ENCODE data around the gene MROH8.

The MROH8 gene

DNA sequence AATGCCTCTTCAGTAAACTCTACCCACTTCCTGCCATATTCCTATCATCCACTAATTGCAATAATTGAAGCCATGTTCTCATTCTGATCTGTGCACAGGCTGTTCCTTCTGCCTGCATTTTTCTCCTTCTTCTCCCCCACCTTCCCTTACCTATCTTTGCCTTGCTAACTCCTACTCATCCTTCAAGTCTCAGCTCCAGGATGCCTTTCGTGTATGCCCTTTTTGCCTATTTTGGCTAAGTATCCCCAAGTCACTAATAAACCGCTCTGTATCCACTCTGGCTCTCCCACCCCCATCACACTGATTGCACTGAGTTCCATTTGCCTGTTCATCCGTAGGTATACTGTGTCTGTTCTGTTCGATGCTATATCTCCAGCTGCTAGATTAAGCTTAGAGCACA lies 6.5 kb downstream of the MROH8 start:
- Histone ChIP-seq H4K20me1 (ENCODE audit: insufficient read depth, low read length) (no peaks in the 10 kb centered on the region), H2AFZ (ENCODE audit: low read depth, low read length) (no peak overlapping the region), H3K36me3 (ENCODE audit: insufficient read depth, low read length) (no peaks in the 10 kb centered on the region), H3K4me3 (ENCODE audit: low read depth in 1 of 2, low read length in 2 of 2) (no peak overlapping the region), H3K79me2 (ENCODE audit: insufficient read depth, low read length) (peaks cover 8% of the 10 kb centered on the region; the same call in 1 of the 2 replicates), H3K9ac (ENCODE audit: low read depth, low read length) (no peak overlapping the region), H3K27ac (ENCODE audit: low read length) (no peak overlapping the region), H3K4me2 (ENCODE audit: insufficient read depth, low read length) (no peak overlapping the region), H3K4me1 (ENCODE audit: insufficient read depth, low read length) (peaks cover 11% of the 10 kb centered on the region), H3K27me3 (ENCODE audit: insufficient read depth, low read length, poor library complexity) (no peaks in the 10 kb centered on the region), H3K9me3 (ENCODE audit: insufficient read depth, low read length, severe bottlenecking) (no peaks in the 10 kb centered on the region)
- DNase-seq: no peak
- TF ChIP-seq CTCF (IDR thresholded peaks at IDR 0.05; ENCODE audit: borderline replicate concordance, extremely low read depth, low read length, poor library complexity, severe bottlenecking) (no peak), EZH2 (IDR thresholded peaks at IDR 0.05; ENCODE audit: borderline replicate concordance, low read depth, low read length, severe bottlenecking) (no peak)
- no peak for ATAC-seq (ENCODE audit: insufficient read depth, low read depth)

- H4K20me1 ChIP-seq (ENCODE audit: insufficient read depth, low read length): no peaks in the 10 kb centered on the region
- no peak overlapping the region for H3K4me3 ChIP-seq (ENCODE audit: low read depth in 1 of 2, low read length in 2 of 2)
- no peak overlapping the region for H3K27ac ChIP-seq (ENCODE audit: low read length)
- H2AFZ ChIP-seq (ENCODE audit: low read depth, low read length): no peak overlapping the region
- no peaks in the 10 kb centered on the region for H3K4me1 ChIP-seq (ENCODE audit: insufficient read depth, low read length)
- H3K9me3 ChIP-seq (ENCODE audit: insufficient read depth, low read length, severe bottlenecking): no peaks in the 10 kb centered on the region
- DNase-seq (no peak), ATAC-seq (ENCODE audit: insufficient read depth, low read depth) (no peak)
- TF ChIP-seq CTCF (IDR thresholded peaks at IDR 0.05; ENCODE audit: borderline replicate concordance, extremely low read depth, low read length, poor library complexity, severe bottlenecking) (no peak), EZH2 (IDR thresholded peaks at IDR 0.05; ENCODE audit: borderline replicate concordance, low read depth, low read length, severe bottlenecking) (no peak)
- H3K9ac ChIP-seq (ENCODE audit: low read depth, low read length): no peak overlapping the region
- no peaks in the 10 kb centered on the region for H3K36me3 ChIP-seq (ENCODE audit: insufficient read depth, low read length)
- no peak overlapping the region for H3K4me2 ChIP-seq (ENCODE audit: insufficient read depth, low read length)
- H3K27me3 ChIP-seq (ENCODE audit: insufficient read depth, low read length, poor library complexity): no peaks in the 10 kb centered on the region
- no peaks in the 10 kb centered on the region for H3K79me2 ChIP-seq (ENCODE audit: insufficient read depth, low read length)
Measured at GRCh38 chr20:37166867-37167266, 12.5 kb downstream of the MROH8 start.

GRCh38 chr20:37165031-37165430 lies 14.3 kb downstream of the MROH8 start:
- Histone ChIP-seq H3K27me3 (ENCODE audit: insufficient read depth, low read length, poor library complexity) (no peaks in the 10 kb centered on the region), H3K4me3 (ENCODE audit: low read depth in 1 of 2, low read length in 2 of 2) (no peak overlapping the region), H2AFZ (ENCODE audit: low read depth, low read length) (no peak overlapping the region), H3K27ac (ENCODE audit: low read length) (no peak overlapping the region), H3K4me2 (ENCODE audit: insufficient read depth, low read length) (no peak overlapping the region), H3K79me2 (ENCODE audit: insufficient read depth, low read length) (no peaks in the 10 kb centered on the region), H4K20me1 (ENCODE audit: insufficient read depth, low read length) (no peaks in the 10 kb centered on the region), H3K36me3 (ENCODE audit: insufficient read depth, low read length) (no peaks in the 10 kb centered on the region), H3K9me3 (ENCODE audit: insufficient read depth, low read length, severe bottlenecking) (no peaks in the 10 kb centered on the region), H3K4me1 (ENCODE audit: insufficient read depth, low read length) (no peaks in the 10 kb centered on the region), H3K9ac (ENCODE audit: low read depth, low read length) (no peak overlapping the region)
- ATAC-seq (ENCODE audit: insufficient read depth, low read depth) (no peak), DNase-seq (no peak)
- TF ChIP-seq EZH2 (IDR thresholded peaks at IDR 0.05; ENCODE audit: borderline replicate concordance, low read depth, low read length, severe bottlenecking) (no peak), CTCF (IDR thresholded peaks at IDR 0.05; ENCODE audit: borderline replicate concordance, extremely low read depth, low read length, poor library complexity, severe bottlenecking) (no peak)

Data from DND-41 (cell line).